H1 (cell line): ENCODE results near the gene DOCK8. TPM values are rescaled to one million over a fixed set of nuclear protein-coding genes. Genes with fewer than 3 reads are reported as not detected.

Source experiments
- CTCF ChIA-PET: fragments of 300-600 bp; sonication (Branson Sonifier 250); formaldehyde crosslinking; loops from one replicate; lab custom pipeline; 2021; ENCODE audit not compliant: partially characterized antibody; lab: Charles Lee
- POLR2A ChIA-PET: fragments of 300-600 bp; sonication (Branson Sonifier 250); formaldehyde crosslinking; loops from one replicate; lab custom pipeline; 2021; ENCODE audit warnings: inconsistent platforms; ENCODE audit not compliant: partially characterized antibody; lab: Charles Lee
- DNase-seq, 2 experiments: peaks; one replicate each; pipeline versions ENCODE4 v3.0.0 to v3.0.0-alpha.2; 2010 to 2022; ENCODE audit warnings: low spot score in 2 of 2, low read depth in 1 of 2, mixed read lengths in 1 of 2
- FAIRE-seq: peaks from 2 replicates; lab custom pipeline; 2011; peaks lifted over from hg19 to GRCh38; lab: Jason Lieb, UNC
- H2AFZ ChIP-seq: 2 replicates; pipeline ENCODE4 v1.8.1; 2012; ENCODE audit warnings: low read length, inconsistent platforms
- H2AK5ac ChIP-seq: 2 replicates; pipeline ENCODE4 v1.6.1; 2013; ENCODE audit warnings: low read depth, low read length
- H2BK120ac ChIP-seq: replicated peaks from 2 replicates; pipeline ENCODE3; 2013; ENCODE audit warnings: low read depth, low read length, inconsistent platforms
- H2BK12ac ChIP-seq: 2 replicates; pipeline ENCODE4 v1.6.1; 2013; ENCODE audit warnings: low read depth, low read length
- H2BK15ac ChIP-seq: 2 replicates; pipeline ENCODE4 v1.6.1; 2013; ENCODE audit warnings: low read length
- H2BK20ac ChIP-seq: 2 replicates; pipeline ENCODE4 v1.6.1; 2013; ENCODE audit warnings: low read length
- H2BK5ac ChIP-seq: 2 replicates; pipeline ENCODE4 v1.6.1; 2013; ENCODE audit warnings: low read depth, low read length
- H3K14ac ChIP-seq: 2 replicates; pipeline ENCODE4 v1.6.1; 2013; ENCODE audit warnings: inconsistent platforms; ENCODE audit not compliant: insufficient read length
- H3K18ac ChIP-seq: 2 replicates; pipeline ENCODE4 v1.6.1; 2013; ENCODE audit warnings: low read length; ENCODE audit errors: extremely low read depth
- H3K23ac ChIP-seq: 2 replicates; pipeline ENCODE4 v1.6.1; 2013; ENCODE audit warnings: inconsistent platforms; ENCODE audit not compliant: insufficient read length
- H3K23me2 ChIP-seq: 2 replicates; pipeline ENCODE4 v1.6.1; 2013; ENCODE audit warnings: low read depth, low read length
- H3K27ac ChIP-seq: 2 replicates; pipeline ENCODE4 v1.6.1; 2011; ENCODE audit warnings: low read depth, low read length, inconsistent platforms
- H3K27me3 ChIP-seq, 4 experiments: replicated peaks in 1 of 4; 1 replicate in 1 of 4; 2 replicates in 3 of 4; pipeline versions ENCODE4 v1.6.1 to v1.8.1; 2011 to 2013; ENCODE audit warnings: low read length in 3 of 4, mild to moderate bottlenecking in 3 of 4, inconsistent platforms in 2 of 4, mixed read lengths in 2 of 4, moderate library complexity in 1 of 4; ENCODE audit not compliant: control insufficient read depth in 3 of 4, insufficient read depth in 3 of 4; ENCODE audit errors: extremely low read depth in 1 of 4
- H3K36me3 ChIP-seq, 4 experiments: 2 replicates each; pipeline versions ENCODE4 v1.6.1 to v1.8.1; 2011 to 2013; ENCODE audit warnings: mild to moderate bottlenecking in 4 of 4, low read length in 3 of 4, moderate library complexity in 2 of 4, control low read depth in 1 of 4, inconsistent platforms in 1 of 4; ENCODE audit not compliant: insufficient read depth in 4 of 4, control insufficient read depth in 2 of 4
- H3K4ac ChIP-seq: replicated peaks from 2 replicates; pipeline ENCODE3; 2013; ENCODE audit warnings: low read length, low read depth, mixed read lengths, inconsistent platforms; ENCODE audit not compliant: insufficient read length
- H3K4me1 ChIP-seq, 4 experiments: replicated peaks in 1 of 4; 1 replicate in 1 of 4; 2 replicates in 3 of 4; pipeline versions ENCODE4 v1.6.1 to v1.8.1; 2011 to 2013; ENCODE audit warnings: low read length in 3 of 4, inconsistent platforms in 2 of 4, mixed read lengths in 1 of 4; ENCODE audit not compliant: insufficient read depth in 4 of 4, control insufficient read depth in 3 of 4
- H3K4me2 ChIP-seq, 2 experiments: 2 replicates each; pipeline versions ENCODE4 v1.6.1 to v1.8.1; 2011 to 2013; ENCODE audit warnings: low read depth in 2 of 2, low read length in 2 of 2, control low read depth in 1 of 2, inconsistent platforms in 1 of 2, mild to moderate bottlenecking in 1 of 2; ENCODE audit not compliant: insufficient read depth in 1 of 2
- H3K4me3 ChIP-seq, 4 experiments: fragments of 200-600, 300-600 bp in 1 of 4; sonication (generic), shearing (Covaris generic), sonication (Bioruptor Twin) in 1 of 4; 2 replicates each; pipeline versions ENCODE4 v1.5.1 to v1.8.1; 2011 to 2016; ENCODE audit warnings: low read length in 4 of 4, low read depth in 3 of 4, control low read depth in 2 of 4, inconsistent platforms in 2 of 4, mild to moderate bottlenecking in 2 of 4, mixed read lengths in 1 of 4, moderate library complexity in 1 of 4; ENCODE audit not compliant: insufficient read depth in 2 of 4; ENCODE audit errors: extremely low read depth in 1 of 4
- H3K56ac ChIP-seq: replicated peaks from 2 replicates; pipeline ENCODE3; 2013; ENCODE audit warnings: low read depth, mild to moderate bottlenecking, mixed read lengths, low read length, inconsistent platforms; ENCODE audit not compliant: insufficient read length
- H3K79me1 ChIP-seq: 2 replicates; pipeline ENCODE4 v1.6.1; 2013; ENCODE audit warnings: low read depth, low read length, control low read depth
- H3K79me2 ChIP-seq, 2 experiments: 2 replicates each; pipeline versions ENCODE4 v1.6.1 to v1.8.1; 2012 to 2013; ENCODE audit warnings: low read length in 2 of 2, mild to moderate bottlenecking in 2 of 2, inconsistent platforms in 1 of 2; ENCODE audit not compliant: insufficient read depth in 2 of 2, control insufficient read depth in 1 of 2
- H3K9ac ChIP-seq, 4 experiments: replicated peaks in 1 of 4; 1 replicate in 1 of 4; 2 replicates in 3 of 4; pipeline versions ENCODE4 v1.6.1 to v1.8.1; 2011 to 2013; ENCODE audit warnings: low read depth in 3 of 4, low read length in 3 of 4, control low read depth in 2 of 4, mild to moderate bottlenecking in 2 of 4, moderate library complexity in 2 of 4, inconsistent platforms in 1 of 4; ENCODE audit errors: extremely low read depth in 1 of 4
- H3K9me3 ChIP-seq, 2 experiments: 2 replicates each; pipeline versions ENCODE4 v1.6.1 to v1.8.1; 2012 to 2013; ENCODE audit warnings: mild to moderate bottlenecking in 2 of 2, moderate library complexity in 2 of 2, control low read depth in 1 of 2, inconsistent platforms in 1 of 2, low read depth in 1 of 2, low read length in 1 of 2, mixed read lengths in 1 of 2; ENCODE audit not compliant: insufficient read depth in 2 of 2
- H4K20me1 ChIP-seq, 2 experiments: replicated peaks in 1 of 2; 2 replicates each; pipeline versions ENCODE3 to v1.8.1; 2011 to 2013; ENCODE audit warnings: inconsistent platforms in 2 of 2, low read length in 2 of 2, mild to moderate bottlenecking in 1 of 2; ENCODE audit not compliant: insufficient read depth in 2 of 2, control insufficient read depth in 1 of 2
- H4K5ac ChIP-seq: 2 replicates; pipeline ENCODE4 v1.6.1; 2013; ENCODE audit warnings: low read length, low read depth, mixed read lengths, inconsistent platforms; ENCODE audit not compliant: insufficient read length
- H4K8ac ChIP-seq: 2 replicates; pipeline ENCODE4 v1.8.0; 2013; ENCODE audit warnings: mild to moderate bottlenecking, moderate library complexity, low read length, inconsistent platforms; ENCODE audit not compliant: insufficient read depth; ENCODE audit errors: extremely low read depth
- H4K91ac ChIP-seq: replicated peaks from 2 replicates; pipeline ENCODE3; 2013; ENCODE audit warnings: low read length, mixed read lengths, inconsistent platforms; ENCODE audit not compliant: insufficient read length
- ATF2 ChIP-seq: IDR thresholded peaks from 2 replicates; pipeline ENCODE4 v1.6.1; 2012; ENCODE audit warnings: low read length, inconsistent platforms
- BACH1 ChIP-seq: IDR thresholded peaks from 2 replicates; pipeline ENCODE4 v1.6.1; 2012; ENCODE audit warnings: low read length, improper control_type of control experiment
- CBX5 ChIP-seq: fragments of 300-800, 300-1000 bp; sonication (generic); IDR thresholded peaks from 2 replicates; pipeline ENCODE4 v1.7.1; 2016; ENCODE audit warnings: antibody characterized with exemption, low read length, low read depth
- CBX8 ChIP-seq: fragments of 300-800, 300-1000 bp; sonication (generic); IDR thresholded peaks from 2 replicates; pipeline ENCODE4 v1.7.1; 2016; ENCODE audit warnings: low read depth, low read length, borderline replicate concordance
- EP300 ChIP-seq, 2 experiments: IDR thresholded peaks; 1 replicate in 1 of 2; 2 replicates in 1 of 2; pipeline ENCODE4 v1.6.1; 2011 to 2012; ENCODE audit warnings: low read depth in 2 of 2, low read length in 2 of 2, mild to moderate bottlenecking in 2 of 2, borderline replicate concordance in 1 of 2, inconsistent platforms in 1 of 2, moderate library complexity in 1 of 2
- EZH2 ChIP-seq: fragments of 200-600 bp; sonication (generic); IDR thresholded peaks from 2 replicates; pipeline ENCODE4 v1.7.1; 2012; ENCODE audit warnings: low read depth, mild to moderate bottlenecking, moderate library complexity, low read length, inconsistent platforms; ENCODE audit not compliant: severe bottlenecking
- HDAC6 ChIP-seq: IDR thresholded peaks from one replicate; pipeline ENCODE4 v1.7.1; 2012; ENCODE audit warnings: low read depth, mild to moderate bottlenecking, inconsistent platforms, low read length, moderate library complexity
- MAFK ChIP-seq: IDR thresholded peaks from 2 replicates; pipeline ENCODE4 v1.6.1; 2012; ENCODE audit warnings: low read depth, mild to moderate bottlenecking, improper control_type of control experiment, low read length
- POLR2AphosphoS5 ChIP-seq: IDR thresholded peaks from 2 replicates; pipeline ENCODE4 v1.6.1; 2011; ENCODE audit warnings: low read depth, low read length
- RXRA ChIP-seq: IDR thresholded peaks from 2 replicates; pipeline ENCODE4 v1.6.1; 2011; ENCODE audit warnings: low read depth, mild to moderate bottlenecking, low read length, moderate library complexity; ENCODE audit not compliant: insufficient read depth
- TBP ChIP-seq: IDR thresholded peaks from 2 replicates; pipeline ENCODE4 v1.6.1; 2011; ENCODE audit warnings: low read depth, low read length, improper control_type of control experiment
- WGBS, 2 experiments: shearing (Covaris generic) in 1 of 2; methylation state at CpG; one replicate each; pipeline versions ENCODE4 v1.1.6 to v1.1.7; 2013 to 2015; ENCODE audit warnings: low lambda C conversion rate in 2 of 2, mixed read lengths in 2 of 2, inconsistent platforms in 1 of 2, low coverage in 1 of 2, missing lambda C conversion rate in 1 of 2; ENCODE audit not compliant: insufficient replicate concordance in 2 of 2, insufficient coverage in 1 of 2, insufficient read length in 1 of 2; ENCODE audit errors: extremely low coverage in 1 of 2, missing lambda C conversion rate in 1 of 2; 5-methylcytosine and 5-hydroxymethylcytosine counted together
- polyA plus RNA-seq, 7 experiments: library from polyadenylated mRNA; depleted of rRNA in 3 of 7; stranded (reverse) in 5 of 7; unstranded in 2 of 7; fragments of >200 nt in 5 of 7; fragments of 200-250 nt in 2 of 7; gene quantifications; 1 replicate in 5 of 7; 2 replicates in 1 of 7; 4 replicates in 1 of 7; pipeline versions ENCODE4 v1.2.1 to v1.2.3, GENCODE V29; 2011 to 2013; ENCODE audit warnings: missing spikeins in 2 of 7, mixed read lengths in 2 of 7
- total RNA-seq: library from RNA; stranded (reverse); fragmentation: NEBNext Ultra II Directional; extraction: Animal tissue kit (Norgen Biotek cat#: 25700); gene quantifications from 2 replicates; pipeline ENCODE4 v1.2.1, GENCODE V29; 2021
- TF ChIP-seq, protein P1 (sequence below): IDR thresholded peaks from 2 replicates; pipeline ENCODE4 v1.6.1; 2012; ENCODE audit warnings: inconsistent platforms

DOCK8 gene
- total and polyA plus RNA-seq, 2 of the 8 experiments (the other 6 are each of a cell fraction or from before 2014, with no cell fraction given), result 0.57 to 2.0 TPM

- Histone ChIP-seq H3K4me1 (no peaks in the 10 kb centered on the region; a peak in 1 of 7 replicates), H3K9ac (no peak overlapping the region), H3K23me2 (no peaks in the 10 kb centered on the region), H3K36me3 (no peaks in the 10 kb centered on the region), H3K4me2 (no peak overlapping the region), H3K4ac (no peak overlapping the region), H3K18ac (no peak overlapping the region), H2BK15ac (no peak overlapping the region), H2BK120ac (no peak overlapping the region), H4K20me1 (no peaks in the 10 kb centered on the region), H2BK12ac (no peak overlapping the region), H2AK5ac (no peak overlapping the region), H4K5ac (no peak overlapping the region), H3K14ac (no peak overlapping the region), H3K9me3 (0 out of 4 replicates have a peak, but pooled peaks cover 0 to 3% of the 10 kb centered on the region in 2 experiments), H4K91ac (no peak overlapping the region), H3K56ac (no peak overlapping the region), H3K79me1 (no peaks in the 10 kb centered on the region), H3K27me3 (no peaks in the 10 kb centered on the region), H2AFZ (no peak overlapping the region), H2BK5ac (no peak overlapping the region), H3K23ac (no peak overlapping the region), H2BK20ac (no peak overlapping the region), H3K4me3 (no peak overlapping the region), H3K79me2 (no peaks in the 10 kb centered on the region), H3K27ac (no peak overlapping the region), H4K8ac (no peak overlapping the region)
- ChIA-PET CTCF (interaction anchor here (0.6 to 1.5 kb wide), 3 partner anchors 63 to 115 kb away, joined by 3 to 5 read pairs (median 4); no protein-coding TSS in a partner anchor), POLR2A (no interaction called here)
- no peak for DNase-seq
- WGBS, 2 experiments, result 85% methylated on average over 1 of the region's 1 CpG; no CpG with 5 or more reads in 1 of the 2 experiments
- FAIRE-seq, result no peak
- TF ChIP-seq EP300 (IDR thresholded peaks at IDR 0.05; ENCODE audit: borderline replicate concordance in 1 of 2, low read depth in 2 of 2, low read length in 2 of 2) (no peak), ATF2 (no peak), POLR2AphosphoS5 (no peak), MAFK (no peak), TBP (no peak), CBX8 (no peak), BACH1 (no peak), CBX5 (no peak), EZH2 (no peak), HDAC6 (no peak), RXRA (no peak)
- TF ChIP-seq, protein P1, sequence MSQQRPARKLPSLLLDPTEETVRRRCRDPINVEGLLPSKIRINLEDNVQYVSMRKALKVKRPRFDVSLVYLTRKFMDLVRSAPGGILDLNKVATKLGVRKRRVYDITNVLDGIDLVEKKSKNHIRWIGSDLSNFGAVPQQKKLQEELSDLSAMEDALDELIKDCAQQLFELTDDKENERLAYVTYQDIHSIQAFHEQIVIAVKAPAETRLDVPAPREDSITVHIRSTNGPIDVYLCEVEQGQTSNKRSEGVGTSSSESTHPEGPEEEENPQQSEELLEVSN, result no peak
Observed at GRCh38 chr9:462606-463005, 247.9 kb downstream of the DOCK8 start.
